Coronary artery (tissue), 2 donors: ENCODE results near the gene TECRL.

Experiments
- DNase-seq: peaks from one replicate; pipeline ENCODE4 v3.0.0-alpha.2; 2017; ENCODE audit warnings: low spot score
- H3K27ac ChIP-seq, 2 donors: fragments of 200-600 bp; sonication (generic); one replicate each; pipeline ENCODE4 v1.5.1; 2016 to 2019
- H3K4me3 ChIP-seq: fragments of 200-600 bp; sonication (generic); 2 replicates; pipeline ENCODE4 v1.5.1; 2016; ENCODE audit warnings: mild to moderate bottlenecking, moderate library complexity
- TF ChIP-seq, protein P1 (sequence below): fragments of 200-600 bp; sonication (generic); IDR thresholded peaks from one replicate; pipeline ENCODE4 v1.5.1; 2019; ENCODE audit warnings: antibody characterized with exemption

Gene TECRL

GRCh38 chr4:64266669-64267068 is 142.6 kb downstream of the TECRL start:
- Histone ChIP-seq H3K4me3 (no peak overlapping the region), H3K27ac (no peak overlapping the region)
- TF ChIP-seq, protein P1, sequence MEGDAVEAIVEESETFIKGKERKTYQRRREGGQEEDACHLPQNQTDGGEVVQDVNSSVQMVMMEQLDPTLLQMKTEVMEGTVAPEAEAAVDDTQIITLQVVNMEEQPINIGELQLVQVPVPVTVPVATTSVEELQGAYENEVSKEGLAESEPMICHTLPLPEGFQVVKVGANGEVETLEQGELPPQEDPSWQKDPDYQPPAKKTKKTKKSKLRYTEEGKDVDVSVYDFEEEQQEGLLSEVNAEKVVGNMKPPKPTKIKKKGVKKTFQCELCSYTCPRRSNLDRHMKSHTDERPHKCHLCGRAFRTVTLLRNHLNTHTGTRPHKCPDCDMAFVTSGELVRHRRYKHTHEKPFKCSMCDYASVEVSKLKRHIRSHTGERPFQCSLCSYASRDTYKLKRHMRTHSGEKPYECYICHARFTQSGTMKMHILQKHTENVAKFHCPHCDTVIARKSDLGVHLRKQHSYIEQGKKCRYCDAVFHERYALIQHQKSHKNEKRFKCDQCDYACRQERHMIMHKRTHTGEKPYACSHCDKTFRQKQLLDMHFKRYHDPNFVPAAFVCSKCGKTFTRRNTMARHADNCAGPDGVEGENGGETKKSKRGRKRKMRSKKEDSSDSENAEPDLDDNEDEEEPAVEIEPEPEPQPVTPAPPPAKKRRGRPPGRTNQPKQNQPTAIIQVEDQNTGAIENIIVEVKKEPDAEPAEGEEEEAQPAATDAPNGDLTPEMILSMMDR, result no peak
- DNase-seq, result no peak

DNA sequence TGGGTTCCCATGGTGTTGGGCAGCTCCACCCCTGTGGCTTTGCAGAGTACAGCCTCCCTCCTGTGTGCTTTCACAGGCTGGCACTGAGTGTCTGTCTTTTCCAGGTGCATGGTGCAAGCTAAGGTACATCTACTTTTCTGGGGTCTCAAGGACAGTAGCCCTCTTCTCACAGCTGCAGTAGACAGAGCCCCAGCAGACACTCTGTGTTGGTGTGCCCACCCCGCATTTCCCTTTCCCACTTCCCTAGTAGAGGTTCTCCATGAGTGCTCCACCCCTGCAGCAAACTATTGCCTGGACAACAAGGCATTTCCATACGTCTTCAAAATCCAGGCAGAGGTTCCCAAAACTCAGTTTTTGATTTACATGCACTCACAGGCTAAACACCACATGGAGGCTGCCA is 143.0 kb downstream of the TECRL start:
- Histone ChIP-seq H3K27ac (no peak overlapping the region), H3K4me3 (no peak overlapping the region)
- TF ChIP-seq, protein P1, result no peak
- no peak for DNase-seq

DNA sequence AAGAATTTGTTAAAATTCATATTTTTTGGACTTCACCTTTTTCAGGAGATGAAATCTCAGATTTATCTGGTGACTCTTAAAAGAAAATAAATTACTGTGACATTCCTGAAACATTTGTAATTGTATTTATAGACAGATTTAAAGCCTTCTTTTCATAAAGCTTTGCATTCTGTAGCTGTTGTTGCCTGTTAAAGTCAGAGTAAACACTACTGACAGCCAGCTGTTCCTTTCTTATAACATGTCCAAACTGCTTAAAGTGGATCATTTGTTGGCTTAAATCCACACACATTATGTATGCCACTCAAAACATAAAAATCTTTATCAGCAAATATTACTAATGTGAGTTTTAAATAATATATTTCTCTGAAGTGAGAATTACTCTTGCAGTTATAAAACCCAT is 157.5 kb downstream of the TECRL start:
- TF ChIP-seq, protein P1, result no peak
- no peak for DNase-seq
- H3K27ac ChIP-seq, result no peak overlapping the region
- H3K4me3 ChIP-seq, result no peak overlapping the region

- Histone ChIP-seq H3K27ac (no peak overlapping the region), H3K4me3 (no peak overlapping the region)
- no peak for DNase-seq
- TF ChIP-seq, protein P1, result no peak
Observed at GRCh38 chr4:64250488-64250887, 158.8 kb downstream of the TECRL start.

DNA sequence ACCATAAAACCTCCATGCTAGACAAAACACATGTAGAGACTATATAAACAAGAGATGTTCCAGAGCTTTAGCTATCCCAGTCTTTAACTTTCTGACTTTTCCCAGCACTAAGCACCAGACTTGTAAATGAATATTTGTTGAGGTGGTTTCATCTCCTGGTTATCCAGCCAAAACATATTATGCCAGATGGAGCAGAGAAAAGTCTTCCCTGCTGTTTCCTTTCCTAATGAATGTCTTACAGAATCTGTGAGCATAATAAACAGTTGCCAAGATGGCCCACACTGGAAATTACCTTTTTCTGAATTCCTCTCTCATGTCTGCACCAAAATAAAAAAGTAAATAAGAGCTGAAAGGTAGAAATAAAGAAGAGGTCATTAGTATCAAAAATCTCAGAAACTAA is 159.2 kb downstream of the TECRL start:
- no peak overlapping the region for H3K4me3 ChIP-seq
- H3K27ac ChIP-seq, result no peak overlapping the region
- TF ChIP-seq, protein P1, result no peak
- no peak for DNase-seq

DNA sequence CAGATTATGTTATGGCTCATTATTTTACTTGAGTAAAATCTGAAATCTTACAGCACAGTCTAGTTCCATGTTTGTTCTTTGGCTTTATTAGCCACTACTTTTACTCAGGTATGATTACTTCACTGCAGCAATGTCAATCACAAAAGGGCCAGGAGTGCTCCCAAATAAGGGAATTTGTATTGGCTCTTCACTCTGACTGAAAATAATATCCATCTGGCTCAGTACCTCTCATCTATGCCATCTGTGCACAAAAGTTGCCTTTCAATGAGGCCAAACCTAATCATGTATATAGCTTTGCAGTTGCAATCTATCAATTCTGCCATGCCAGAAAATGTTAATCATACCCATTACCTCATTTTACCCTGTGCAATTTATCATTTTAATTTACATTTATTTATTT is 161.1 kb downstream of the TECRL start:
- no peak for DNase-seq
- TF ChIP-seq, protein P1, result no peak
- Histone ChIP-seq H3K4me3 (no peak overlapping the region), H3K27ac (no peak overlapping the region)

DNA sequence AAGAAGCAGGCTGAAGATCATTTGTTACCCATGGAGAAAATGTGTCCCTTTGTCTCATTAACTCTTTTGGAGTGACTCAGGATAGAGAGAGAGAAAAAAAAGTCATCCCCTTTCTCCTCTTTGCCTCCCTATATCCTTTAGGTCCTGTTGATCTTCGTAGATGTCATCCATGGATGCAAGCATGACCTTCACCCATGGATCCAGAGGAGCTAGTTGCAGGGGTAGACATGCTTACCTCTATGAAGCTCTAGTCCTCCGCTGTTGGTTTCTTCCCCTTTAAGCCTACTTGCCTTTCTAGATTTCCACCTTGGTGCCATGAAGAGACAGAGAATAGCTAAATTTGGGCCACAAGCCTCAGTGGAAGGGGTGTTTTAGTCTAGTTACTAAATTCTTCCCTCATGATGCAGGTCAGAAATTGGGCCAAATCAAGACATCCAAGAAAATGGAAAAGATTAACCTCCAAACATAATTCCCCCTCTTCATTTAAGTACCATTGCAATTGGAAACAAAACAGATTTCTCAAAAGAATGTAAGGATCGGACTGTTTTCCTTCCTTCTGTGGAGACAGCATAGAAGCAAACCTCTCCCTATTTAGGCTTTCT is 178.4 kb downstream of the TECRL start:
- TF ChIP-seq, protein P1, result no peak
- H3K27ac ChIP-seq, result no peak overlapping the region
- no peak for DNase-seq
- no peak overlapping the region for H3K4me3 ChIP-seq
